NT2/D1 (cell line): ENCODE results near the gene DNAJC4.

Experiments used
- SUZ12 ChIP-seq: IDR thresholded peaks from 2 replicates; pipeline ENCODE4 v1.6.1; 2011; ENCODE audit not compliant: insufficient read length, insufficient read depth; ENCODE audit errors: extremely low read depth
- YY1 ChIP-seq: IDR thresholded peaks from 2 replicates; pipeline ENCODE4 v1.6.1; 2011; ENCODE audit not compliant: insufficient read length, insufficient read depth
- ZNF274 ChIP-seq: IDR thresholded peaks from 2 replicates; pipeline ENCODE4 v1.6.1; 2011; ENCODE audit warnings: mild to moderate bottlenecking, low read depth, low read length

DNA sequence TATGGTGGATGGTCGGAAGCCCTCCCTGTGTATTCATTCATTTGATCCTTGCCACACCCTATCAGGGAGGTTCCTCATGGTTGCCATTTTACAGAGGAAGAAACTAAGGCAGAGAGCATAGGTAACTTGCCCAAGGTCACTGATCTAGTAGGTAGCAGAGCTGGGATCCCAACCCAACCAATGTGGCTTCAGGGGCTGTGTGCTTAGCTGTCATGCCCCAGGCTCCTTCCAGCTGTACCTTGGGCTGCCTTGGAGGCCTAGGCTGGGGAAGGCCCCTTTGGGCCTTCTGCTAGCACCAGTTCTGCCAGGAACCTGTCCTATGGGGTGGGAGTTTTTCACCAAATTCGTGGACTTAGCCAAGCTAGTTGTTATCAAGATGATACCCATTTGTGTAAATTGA is 45.5 kb downstream of the DNAJC4 start:
- TF ChIP-seq SUZ12 (no peak), YY1 (no peak), ZNF274 (no peak)
